Measurements from ENCODE around the gene CCDC61.

CCDC61 gene

DNA sequence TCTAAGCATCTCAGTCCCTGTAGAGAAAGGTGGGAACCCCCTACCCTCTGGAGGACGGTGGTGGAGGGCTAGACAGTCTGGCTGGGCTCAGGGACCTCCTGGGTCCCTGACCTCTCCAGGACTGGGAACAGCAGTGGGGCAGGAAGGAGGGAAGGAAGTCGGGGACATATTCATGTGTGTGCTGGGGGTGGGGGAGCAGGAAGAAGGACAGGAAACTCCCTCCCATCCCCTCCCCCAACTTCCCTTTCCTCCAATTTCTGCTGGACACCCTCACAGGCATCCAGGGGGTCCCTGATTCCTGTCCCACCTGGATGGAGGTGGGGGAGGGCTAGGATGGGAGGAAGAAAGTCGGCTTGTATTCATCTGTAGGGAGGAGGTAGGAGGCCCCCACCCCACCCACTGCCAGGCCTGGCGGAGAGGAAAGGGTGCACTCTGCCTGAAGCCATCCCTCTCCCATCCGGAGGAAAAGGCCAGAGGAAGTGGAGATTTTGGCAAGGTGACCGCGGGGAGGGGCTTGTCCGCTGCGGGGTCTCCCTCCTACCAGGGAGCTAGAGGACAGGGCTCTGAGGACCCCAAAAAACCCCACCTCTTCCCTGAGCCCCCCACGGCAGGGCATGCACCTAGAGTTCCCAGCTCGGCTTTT, 23.9 kb upstream of the CCDC61 start:
- H3K9me3 ChIP-seq (replicated peaks; ENCODE audit: insufficient read depth, low read length): no peaks in the 10 kb centered on the region
- H3K4me2 ChIP-seq (ENCODE audit: low read depth, low read length): no peak overlapping the region
- no peaks in the 10 kb centered on the region for H3K79me2 ChIP-seq (ENCODE audit: low read length)
- H3K36me3 ChIP-seq (replicated peaks; ENCODE audit: insufficient read depth, low read length): no peaks in the 10 kb centered on the region
- no peak overlapping the region for H2AFZ ChIP-seq (ENCODE audit: low read length)
- no peak overlapping the region for H3K4me3 ChIP-seq (ENCODE audit: low read length)
- H3K27me3 ChIP-seq (replicated peaks; ENCODE audit: insufficient read depth, low read length): peaks cover 87% of the 10 kb centered on the region
- H3K9ac ChIP-seq (ENCODE audit: low read length): no peak overlapping the region
- DNase-seq: no peak
- H3K4me1 ChIP-seq (ENCODE audit: low read length): no peaks in the 10 kb centered on the region
- no peak for TF ChIP-seq EZH2phosphoT487 (IDR thresholded peaks at IDR 0.05; ENCODE audit: low read length)
- no peaks in the 10 kb centered on the region for H3K9me2 ChIP-seq (replicated peaks; ENCODE audit: insufficient read depth, low read length)
- no peak overlapping the region for H3K27ac ChIP-seq (ENCODE audit: low read length)
- H3F3A ChIP-seq (ENCODE audit: insufficient read depth, low read length): no peaks in the 10 kb centered on the region
- H4K20me1 ChIP-seq (ENCODE audit: insufficient read depth, low read length): no peaks in the 10 kb centered on the region

DNA sequence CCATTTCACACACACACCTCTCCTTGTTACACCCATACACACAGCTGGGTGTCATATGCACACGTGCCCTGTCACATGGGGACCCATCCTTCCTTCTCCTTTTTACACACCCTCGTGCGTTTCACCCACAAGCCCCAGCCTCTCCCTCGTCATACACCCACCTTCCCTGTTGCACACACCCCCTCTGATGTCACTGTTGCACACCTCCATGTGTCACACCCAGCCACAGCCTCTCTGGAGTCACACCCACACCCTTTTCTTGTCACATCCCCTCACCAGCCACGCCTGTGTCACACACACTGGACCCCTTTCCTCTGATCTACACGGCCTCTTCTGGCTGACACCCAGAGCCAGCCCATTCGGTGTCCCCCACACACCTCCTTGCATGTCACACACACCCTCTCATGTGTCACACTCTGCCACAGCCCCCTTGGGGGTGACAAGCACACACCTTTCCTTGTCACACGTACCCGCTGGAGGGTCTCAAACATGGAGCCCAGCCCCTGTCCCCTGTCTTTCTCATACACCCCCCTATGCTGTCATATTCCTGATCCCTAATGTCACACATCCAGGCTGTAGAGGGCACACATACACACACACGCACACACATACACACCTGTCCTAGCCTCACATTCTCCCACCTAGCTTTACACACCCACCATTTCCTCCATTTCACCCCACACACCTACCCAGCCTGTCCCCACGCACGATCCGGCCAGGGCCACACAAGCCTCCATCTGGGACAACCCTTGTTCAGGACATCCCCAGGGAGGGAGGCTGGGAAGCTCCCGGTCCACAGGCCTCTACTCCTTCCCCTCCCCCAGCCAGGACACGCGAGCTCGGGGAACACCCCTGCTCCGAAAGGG, 23.0 kb upstream of the CCDC61 start:
- H3F3A ChIP-seq (ENCODE audit: insufficient read depth, low read length): no peaks in the 10 kb centered on the region
- H3K9me2 ChIP-seq (replicated peaks; ENCODE audit: insufficient read depth, low read length): no peaks in the 10 kb centered on the region
- no peak for TF ChIP-seq EZH2 (optimal IDR thresholded peaks at IDR 0.05; ENCODE audit: low read depth, low read length)
- TF ChIP-seq, protein P1, sequence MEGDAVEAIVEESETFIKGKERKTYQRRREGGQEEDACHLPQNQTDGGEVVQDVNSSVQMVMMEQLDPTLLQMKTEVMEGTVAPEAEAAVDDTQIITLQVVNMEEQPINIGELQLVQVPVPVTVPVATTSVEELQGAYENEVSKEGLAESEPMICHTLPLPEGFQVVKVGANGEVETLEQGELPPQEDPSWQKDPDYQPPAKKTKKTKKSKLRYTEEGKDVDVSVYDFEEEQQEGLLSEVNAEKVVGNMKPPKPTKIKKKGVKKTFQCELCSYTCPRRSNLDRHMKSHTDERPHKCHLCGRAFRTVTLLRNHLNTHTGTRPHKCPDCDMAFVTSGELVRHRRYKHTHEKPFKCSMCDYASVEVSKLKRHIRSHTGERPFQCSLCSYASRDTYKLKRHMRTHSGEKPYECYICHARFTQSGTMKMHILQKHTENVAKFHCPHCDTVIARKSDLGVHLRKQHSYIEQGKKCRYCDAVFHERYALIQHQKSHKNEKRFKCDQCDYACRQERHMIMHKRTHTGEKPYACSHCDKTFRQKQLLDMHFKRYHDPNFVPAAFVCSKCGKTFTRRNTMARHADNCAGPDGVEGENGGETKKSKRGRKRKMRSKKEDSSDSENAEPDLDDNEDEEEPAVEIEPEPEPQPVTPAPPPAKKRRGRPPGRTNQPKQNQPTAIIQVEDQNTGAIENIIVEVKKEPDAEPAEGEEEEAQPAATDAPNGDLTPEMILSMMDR (IDR thresholded peaks at IDR 0.05; ENCODE audit: low read length): no peak
- no peaks in the 10 kb centered on the region for H4K20me1 ChIP-seq (ENCODE audit: insufficient read depth, low read length)
- H3K9ac ChIP-seq (ENCODE audit: low read length): no peak overlapping the region
- peaks cover 87% of the 10 kb centered on the region for H3K27me3 ChIP-seq (replicated peaks; ENCODE audit: insufficient read depth, low read length)
- no peaks in the 10 kb centered on the region for H3K4me1 ChIP-seq (ENCODE audit: low read length)
- H3K79me2 ChIP-seq (ENCODE audit: low read length): no peaks in the 10 kb centered on the region
- no peak overlapping the region for H3K4me3 ChIP-seq (ENCODE audit: low read length)
- no peak for DNase-seq
- H2AFZ ChIP-seq (ENCODE audit: low read length): no peak overlapping the region
- no peak overlapping the region for H3K27ac ChIP-seq (ENCODE audit: low read length)
- H3K9me3 ChIP-seq (replicated peaks; ENCODE audit: insufficient read depth, low read length): no peaks in the 10 kb centered on the region
- no peaks in the 10 kb centered on the region for H3K36me3 ChIP-seq (replicated peaks; ENCODE audit: insufficient read depth, low read length)
- no peak overlapping the region for H3K4me2 ChIP-seq (ENCODE audit: low read depth, low read length)

DNA sequence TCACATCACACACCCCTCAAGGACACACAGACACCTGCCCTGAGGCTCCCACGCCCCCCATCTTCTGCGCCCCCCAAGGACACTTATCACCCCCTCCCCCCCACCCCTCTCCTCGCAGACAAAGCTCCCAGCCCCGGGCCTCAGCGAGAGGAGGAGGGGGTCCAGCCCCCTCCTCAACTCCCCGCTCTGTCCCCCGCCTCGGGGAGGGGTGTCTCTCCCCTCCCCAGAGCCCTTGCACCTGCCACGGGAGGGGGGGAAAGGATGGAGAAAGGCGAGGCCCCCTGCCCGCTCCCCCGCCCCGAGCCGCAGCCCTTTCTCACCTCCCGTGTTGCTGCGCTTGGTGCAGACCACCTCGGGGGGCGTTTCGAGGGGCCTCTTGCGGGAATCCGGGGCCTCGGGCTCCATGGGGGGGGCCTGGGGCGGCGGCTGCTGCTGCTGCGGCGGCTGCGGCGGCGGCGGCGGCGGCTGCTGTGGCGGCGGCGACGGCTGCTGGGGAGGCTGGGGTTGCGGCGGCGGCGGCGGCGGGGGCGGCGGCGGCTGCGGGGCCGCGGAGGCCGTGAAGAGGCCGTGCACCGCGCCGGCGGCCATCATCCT, 22.2 kb upstream of the CCDC61 start:
- DNase-seq: no peak
- Histone ChIP-seq H3K9ac (ENCODE audit: low read length) (no peak overlapping the region), H3K79me2 (ENCODE audit: low read length) (no peaks in the 10 kb centered on the region), H4K20me1 (ENCODE audit: insufficient read depth, low read length) (no peaks in the 10 kb centered on the region), H3K9me2 (replicated peaks; ENCODE audit: insufficient read depth, low read length) (no peaks in the 10 kb centered on the region), H2AFZ (ENCODE audit: low read length) (no peak overlapping the region), H3F3A (ENCODE audit: insufficient read depth, low read length) (no peaks in the 10 kb centered on the region), H3K27ac (ENCODE audit: low read length) (no peak overlapping the region), H3K4me3 (ENCODE audit: low read length) (no peak overlapping the region), H3K36me3 (replicated peaks; ENCODE audit: insufficient read depth, low read length) (no peaks in the 10 kb centered on the region), H3K9me3 (replicated peaks; ENCODE audit: insufficient read depth, low read length) (no peaks in the 10 kb centered on the region), H3K4me2 (ENCODE audit: low read depth, low read length) (no peak overlapping the region), H3K4me1 (ENCODE audit: low read length) (no peaks in the 10 kb centered on the region), H3K27me3 (replicated peaks; ENCODE audit: insufficient read depth, low read length) (peaks cover 87% of the 10 kb centered on the region)
- TF ChIP-seq EZH2phosphoT487 (IDR thresholded peaks at IDR 0.05; ENCODE audit: low read length): no peak
- TF ChIP-seq, protein P1 (IDR thresholded peaks at IDR 0.05; ENCODE audit: low read length): no peak
- no peak for TF ChIP-seq EZH2 (optimal IDR thresholded peaks at IDR 0.05; ENCODE audit: low read depth, low read length)

Data from MM.1S (cell line).